Liver (tissue), 9 donors: Measurements from ENCODE around the gene PPP1R12C. TPM values are rescaled to one million over a fixed set of nuclear protein-coding genes. Genes with fewer than 3 reads are reported as not detected.

ENCODE experiments used
- DNase-seq: peaks from one replicate; pipeline ENCODE4 v3.0.0-alpha.2; 2017; ENCODE audit warnings: low spot score
- H3K27ac ChIP-seq, 2 donors: one replicate each; pipeline ENCODE4 v1.7.0; 2013; ENCODE audit warnings: inconsistent platforms in 2 of 2, low read length in 2 of 2, control low read depth in 1 of 2, low read depth in 1 of 2, mild to moderate bottlenecking in 1 of 2
- H3K27me3 ChIP-seq, 4 donors: one replicate each; pipeline versions ENCODE4 v1.6.1 to v1.7.0; 2013; ENCODE audit warnings: low read length in 3 of 4, inconsistent platforms in 1 of 4, mild to moderate bottlenecking in 1 of 4, moderate library complexity in 1 of 4; ENCODE audit not compliant: control insufficient read depth in 4 of 4, insufficient read depth in 4 of 4
- H3K36me3 ChIP-seq, 4 donors: one replicate each; pipeline versions ENCODE4 v1.6.1 to v1.7.0; 2013; ENCODE audit warnings: low read length in 3 of 4, mild to moderate bottlenecking in 3 of 4, low read depth in 1 of 4, moderate library complexity in 1 of 4; ENCODE audit not compliant: control insufficient read depth in 4 of 4, insufficient read depth in 3 of 4
- H3K4me1 ChIP-seq, 4 donors: one replicate each; pipeline versions ENCODE4 v1.6.1 to v1.7.0; 2013; ENCODE audit warnings: low read length in 3 of 4, mild to moderate bottlenecking in 3 of 4, moderate library complexity in 1 of 4; ENCODE audit not compliant: control insufficient read depth in 4 of 4, insufficient read depth in 4 of 4
- H3K4me3 ChIP-seq, 3 donors: one replicate each; pipeline versions ENCODE4 v1.6.1 to v1.7.0; 2013; ENCODE audit warnings: low read length in 3 of 3, control low read depth in 1 of 3, low read depth in 1 of 3, mild to moderate bottlenecking in 1 of 3
- H3K9ac ChIP-seq, 2 donors: one replicate each; pipeline ENCODE4 v1.7.0; 2013; ENCODE audit warnings: low read length in 2 of 2, mild to moderate bottlenecking in 2 of 2, moderate library complexity in 2 of 2, control low read depth in 1 of 2, low read depth in 1 of 2
- H3K9me3 ChIP-seq, 4 donors: one replicate each; pipeline versions ENCODE4 v1.6.1 to v1.7.0; 2013; ENCODE audit warnings: low read length in 3 of 4; ENCODE audit not compliant: control insufficient read depth in 4 of 4
- EGR1 ChIP-seq, 2 donors: IDR thresholded peaks; 2 replicates each; pipeline ENCODE4 v1.6.1; 2016 to 2018; ENCODE audit warnings: antibody characterized with exemption in 2 of 2, low read depth in 2 of 2
- FOXA1 ChIP-seq: IDR thresholded peaks from 2 replicates; pipeline ENCODE4 v1.6.1; 2016; ENCODE audit warnings: antibody characterized with exemption
- FOXA2 ChIP-seq: IDR thresholded peaks from 2 replicates; pipeline ENCODE4 v1.6.1; 2016; ENCODE audit warnings: antibody characterized with exemption
- GABPA ChIP-seq, 2 donors: IDR thresholded peaks in 1 of 2; conservative IDR thresholded peaks in 1 of 2; 2 replicates each; pipeline ENCODE4 v1.6.1; 2016; ENCODE audit warnings: antibody characterized with exemption in 2 of 2, mild to moderate bottlenecking in 1 of 2, moderate library complexity in 1 of 2
- HNF4A ChIP-seq, 2 donors: conservative IDR thresholded peaks; 2 replicates each; pipeline ENCODE4 v1.6.1; 2016; ENCODE audit warnings: antibody characterized with exemption in 2 of 2, mild to moderate bottlenecking in 2 of 2
- HNF4G ChIP-seq: IDR thresholded peaks from 2 replicates; pipeline ENCODE4 v1.6.1; 2016; ENCODE audit warnings: antibody characterized with exemption
- JUND ChIP-seq, 2 donors: IDR thresholded peaks; 2 replicates each; pipeline ENCODE4 v1.6.1; 2016; ENCODE audit warnings: antibody characterized with exemption in 2 of 2
- NR2F2 ChIP-seq: IDR thresholded peaks from 2 replicates; pipeline ENCODE4 v1.6.1; 2016; ENCODE audit warnings: antibody characterized with exemption
- RXRA ChIP-seq, 2 donors: IDR thresholded peaks; 2 replicates each; pipeline ENCODE4 v1.6.1; 2017 to 2018; ENCODE audit warnings: antibody characterized with exemption in 2 of 2, mild to moderate bottlenecking in 1 of 2
- SP1 ChIP-seq: IDR thresholded peaks from 2 replicates; pipeline ENCODE4 v1.6.1; 2018; ENCODE audit warnings: antibody characterized with exemption, mild to moderate bottlenecking
- TAF1 ChIP-seq: conservative IDR thresholded peaks from 2 replicates; pipeline ENCODE4 v1.6.1; 2016; ENCODE audit warnings: antibody characterized with exemption, mild to moderate bottlenecking
- WGBS: extraction: QIAGEN DNeasy Blood & Tissue Kit; methylation state at CpG from one replicate; pipeline ENCODE4 v1.1.7; 2013; 5-methylcytosine and 5-hydroxymethylcytosine counted together
- polyA plus RNA-seq, 2 donors: library from polyadenylated mRNA; stranded (reverse) in 1 of 2; unstranded in 1 of 2; fragments of 200-250 nt in 1 of 2; fragments of >200 nt in 1 of 2; fragmentation: Nextera tagmentation in 1 of 2; extraction: Ambion mirVana in 1 of 2; gene quantifications; one replicate each; pipeline versions ENCODE4 v1.2.1 to v1.2.3, GENCODE V29; 2013 to 2015
- total RNA-seq, 2 donors: library from RNA; depleted of rRNA; stranded (reverse); fragments of >200 nt; gene quantifications; one replicate each; pipeline ENCODE4 v1.2.3, GENCODE V29; 2014
- TF ChIP-seq, protein P1 (sequence below): IDR thresholded peaks from 2 replicates; pipeline ENCODE4 v1.6.1; 2016; ENCODE audit warnings: antibody characterized with exemption
- TF ChIP-seq, protein P2 (sequence below): IDR thresholded peaks from 2 replicates; pipeline ENCODE4 v1.6.1; 2016; ENCODE audit warnings: antibody characterized with exemption
- TF ChIP-seq, protein P3 (sequence below): fragments of 150-350 bp; IDR thresholded peaks from 2 replicates; pipeline ENCODE4 v1.5.1; 2017; ENCODE audit warnings: improper control_type of control experiment, low read depth, low read length; ENCODE audit not compliant: missing input control
- donor health status: healthy.
- donor health status: healthy.
- donor health status: healthy.
- donor health status: healthy.
- donor health status: healthy.

Gene PPP1R12C
- total and polyA plus RNA-seq, 4 donors, result 7.4 to 35.8 (median 24.9) TPM

DNA sequence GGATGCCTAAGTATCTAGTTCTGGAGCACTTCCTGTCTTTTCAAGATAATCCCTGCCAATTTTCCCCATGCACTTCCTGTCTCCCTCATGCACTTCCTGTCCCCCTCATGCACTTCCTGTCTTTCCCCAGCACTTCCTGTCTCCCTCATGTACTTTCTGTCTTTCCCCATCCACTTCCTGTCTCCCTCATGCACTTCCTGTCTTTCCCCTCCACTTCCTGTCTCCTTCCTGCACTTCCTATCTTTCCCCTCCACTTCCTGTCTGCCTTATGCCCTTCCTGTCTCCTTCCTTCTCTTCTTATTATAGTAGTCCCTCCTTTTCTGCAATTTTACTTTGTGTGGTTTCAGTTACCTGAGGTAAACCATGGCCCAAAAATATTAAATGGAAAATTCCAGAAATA, 34.6 kb upstream of the PPP1R12C start:
- H3K4me3 ChIP-seq, result no peak overlapping the region
- peaks cover 0 to 5% (median 2%) of the 10 kb centered on the region in 4 donors for H3K27me3 ChIP-seq
- H3K9me3 ChIP-seq, result no peaks in the 10 kb centered on the region
- DNase-seq, result no peak
- peak in 1 of 2 donors; percentile 17 for TF ChIP-seq GABPA (IDR thresholded peaks at IDR 0.05 in 1 of 2, conservative IDR thresholded peaks at IDR 0.05 in 1 of 2)
- TF ChIP-seq, protein P1, sequence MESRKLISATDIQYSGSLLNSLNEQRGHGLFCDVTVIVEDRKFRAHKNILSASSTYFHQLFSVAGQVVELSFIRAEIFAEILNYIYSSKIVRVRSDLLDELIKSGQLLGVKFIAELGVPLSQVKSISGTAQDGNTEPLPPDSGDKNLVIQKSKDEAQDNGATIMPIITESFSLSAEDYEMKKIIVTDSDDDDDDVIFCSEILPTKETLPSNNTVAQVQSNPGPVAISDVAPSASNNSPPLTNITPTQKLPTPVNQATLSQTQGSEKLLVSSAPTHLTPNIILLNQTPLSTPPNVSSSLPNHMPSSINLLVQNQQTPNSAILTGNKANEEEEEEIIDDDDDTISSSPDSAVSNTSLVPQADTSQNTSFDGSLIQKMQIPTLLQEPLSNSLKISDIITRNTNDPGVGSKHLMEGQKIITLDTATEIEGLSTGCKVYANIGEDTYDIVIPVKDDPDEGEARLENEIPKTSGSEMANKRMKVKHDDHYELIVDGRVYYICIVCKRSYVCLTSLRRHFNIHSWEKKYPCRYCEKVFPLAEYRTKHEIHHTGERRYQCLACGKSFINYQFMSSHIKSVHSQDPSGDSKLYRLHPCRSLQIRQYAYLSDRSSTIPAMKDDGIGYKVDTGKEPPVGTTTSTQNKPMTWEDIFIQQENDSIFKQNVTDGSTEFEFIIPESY, result no peak
- TF ChIP-seq EGR1 (IDR thresholded peaks at IDR 0.05; ENCODE audit: low read depth in 2 of 2), result peak in 1 of 2 donors; percentile 61
- no peaks in the 10 kb centered on the region for H3K36me3 ChIP-seq
- no peak overlapping the region for H3K27ac ChIP-seq
- no peak overlapping the region for H3K9ac ChIP-seq
- H3K4me1 ChIP-seq, result no peaks in the 10 kb centered on the region

DNA sequence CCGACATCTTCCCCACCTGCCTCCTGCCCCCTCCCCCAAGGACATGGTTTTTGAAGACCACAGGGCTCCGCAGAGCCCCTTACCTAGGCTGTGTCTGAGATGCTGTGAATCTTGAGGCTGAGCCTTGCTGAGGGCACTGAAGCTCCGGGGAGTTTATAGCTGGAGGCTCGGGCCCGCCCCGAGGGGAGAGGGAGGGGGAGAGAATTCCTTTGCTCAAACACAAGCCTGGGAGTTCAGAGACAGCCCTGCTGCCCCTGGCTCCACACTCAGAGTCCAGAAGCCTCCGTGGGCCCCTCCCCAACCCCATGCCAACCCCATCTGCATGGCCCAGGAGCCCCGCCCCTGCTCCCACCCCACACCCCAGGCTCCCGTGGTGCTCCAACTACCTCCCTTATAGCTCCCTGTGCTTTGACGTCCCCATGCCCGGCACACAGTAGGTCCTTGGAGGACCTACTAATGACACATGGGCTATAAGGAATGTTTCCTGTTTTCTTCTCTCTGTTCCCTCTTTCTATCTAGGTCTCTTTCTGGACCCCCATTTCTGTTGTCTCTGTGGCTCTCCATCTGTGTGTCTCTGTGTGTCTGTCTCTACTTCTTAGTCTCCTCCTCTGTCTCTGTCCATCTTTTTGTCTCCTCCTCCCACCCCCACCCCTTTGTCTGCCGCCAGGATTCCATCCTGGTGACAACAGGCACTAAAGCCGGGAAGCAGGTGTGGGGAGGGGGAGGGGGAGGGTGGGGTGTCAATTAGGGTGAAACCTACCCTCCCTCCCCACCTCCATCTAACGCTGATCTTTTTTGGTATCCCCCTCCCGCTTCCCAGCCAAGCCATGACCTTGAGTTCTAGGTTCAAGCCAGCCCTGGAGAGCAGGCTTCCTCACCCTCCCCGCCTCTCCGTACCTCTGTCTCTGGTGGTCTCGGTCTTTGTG, 31.9 kb upstream of the PPP1R12C start, which contains the start of gene TNNT1:
Gene TNNT1, minus strand, starts transcription at position 129 of the 926 bp plus-strand sequence. CDS start 2,049 bp downstream, outside the sequence.
- TF ChIP-seq FOXA1 (no peak), RXRA (IDR thresholded peaks at IDR 0.05) (no peak), JUND (IDR thresholded peaks at IDR 0.05) (no peak), FOXA2 (no peak), TAF1 (no peak), SP1 (no peak), NR2F2 (no peak), EGR1 (IDR thresholded peaks at IDR 0.05; ENCODE audit: low read depth in 2 of 2) (no peak), HNF4A (conservative IDR thresholded peaks at IDR 0.05) (no peak), HNF4G (no peak)
- TF ChIP-seq, protein P1, result no peak
- TF ChIP-seq, protein P2, sequence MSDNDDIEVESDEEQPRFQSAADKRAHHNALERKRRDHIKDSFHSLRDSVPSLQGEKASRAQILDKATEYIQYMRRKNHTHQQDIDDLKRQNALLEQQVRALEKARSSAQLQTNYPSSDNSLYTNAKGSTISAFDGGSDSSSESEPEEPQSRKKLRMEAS, result no peak
- TF ChIP-seq, protein P3, sequence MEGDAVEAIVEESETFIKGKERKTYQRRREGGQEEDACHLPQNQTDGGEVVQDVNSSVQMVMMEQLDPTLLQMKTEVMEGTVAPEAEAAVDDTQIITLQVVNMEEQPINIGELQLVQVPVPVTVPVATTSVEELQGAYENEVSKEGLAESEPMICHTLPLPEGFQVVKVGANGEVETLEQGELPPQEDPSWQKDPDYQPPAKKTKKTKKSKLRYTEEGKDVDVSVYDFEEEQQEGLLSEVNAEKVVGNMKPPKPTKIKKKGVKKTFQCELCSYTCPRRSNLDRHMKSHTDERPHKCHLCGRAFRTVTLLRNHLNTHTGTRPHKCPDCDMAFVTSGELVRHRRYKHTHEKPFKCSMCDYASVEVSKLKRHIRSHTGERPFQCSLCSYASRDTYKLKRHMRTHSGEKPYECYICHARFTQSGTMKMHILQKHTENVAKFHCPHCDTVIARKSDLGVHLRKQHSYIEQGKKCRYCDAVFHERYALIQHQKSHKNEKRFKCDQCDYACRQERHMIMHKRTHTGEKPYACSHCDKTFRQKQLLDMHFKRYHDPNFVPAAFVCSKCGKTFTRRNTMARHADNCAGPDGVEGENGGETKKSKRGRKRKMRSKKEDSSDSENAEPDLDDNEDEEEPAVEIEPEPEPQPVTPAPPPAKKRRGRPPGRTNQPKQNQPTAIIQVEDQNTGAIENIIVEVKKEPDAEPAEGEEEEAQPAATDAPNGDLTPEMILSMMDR, result no peak
- Histone ChIP-seq H3K36me3 (no peaks in the 10 kb centered on the region), H3K27ac (no peak within 1 kb of the TSS), H3K4me1 (peaks cover 0 to 3% (median 0%) of the 10 kb centered on the region in 4 donors), H3K9ac (no peak within 1 kb of the TSS), H3K27me3 (peaks cover 0 to 5% (median 3%) of the 10 kb centered on the region in 4 donors), H3K9me3 (no peaks in the 10 kb centered on the region), H3K4me3 (no peak within 1 kb of the TSS)
- no peak for DNase-seq
- WGBS, result 12% methylated on average over 18 of the region's 18 CpGs
